Kidney (tissue), 14 donors: Measurements from ENCODE around the gene FAM20C. TPM values are rescaled to one million over a fixed set of nuclear protein-coding genes. Genes with fewer than 3 reads are reported as not detected.

Experiments
- DNase-seq, 5 donors: peaks; one replicate each; pipeline ENCODE4 v3.0.0-alpha.2; 2013 to 2020
- FAIRE-seq: peaks from 2 replicates; lab custom pipeline; 2012; peaks lifted over from hg19 to GRCh38; lab: Jason Lieb, UNC
- H3K27ac ChIP-seq, 2 donors: one replicate each; pipeline ENCODE4 v1.7.0; 2013; ENCODE audit warnings: low read depth in 2 of 2, low read length in 2 of 2, inconsistent platforms in 1 of 2
- H3K27me3 ChIP-seq: one replicate; pipeline ENCODE4 v1.7.1; 2013; ENCODE audit warnings: low read length, inconsistent platforms; ENCODE audit not compliant: control insufficient read depth, insufficient read depth
- H3K36me3 ChIP-seq, 3 donors: one replicate each; pipeline versions ENCODE4 v1.7.0 to v1.7.1; 2013; ENCODE audit warnings: low read length in 3 of 3, control low read depth in 1 of 3, inconsistent platforms in 1 of 3; ENCODE audit not compliant: insufficient read depth in 3 of 3, control insufficient read depth in 2 of 3
- H3K4me1 ChIP-seq, 3 donors: one replicate each; pipeline versions ENCODE4 v1.7.0 to v1.7.1; 2013; ENCODE audit warnings: low read length in 3 of 3, inconsistent platforms in 1 of 3, low read depth in 1 of 3; ENCODE audit not compliant: control insufficient read depth in 2 of 3, insufficient read depth in 2 of 3
- H3K4me3 ChIP-seq, 3 donors: one replicate each; pipeline versions ENCODE4 v1.7.0 to v1.8.1; 2013; ENCODE audit warnings: low read length in 3 of 3, control low read depth in 1 of 3, inconsistent platforms in 1 of 3
- H3K9ac ChIP-seq, 3 donors: one replicate each; pipeline versions ENCODE4 v1.7.0 to v1.7.1; 2013; ENCODE audit warnings: low read length in 3 of 3, control low read depth in 1 of 3, inconsistent platforms in 1 of 3
- H3K9me3 ChIP-seq, 3 donors: one replicate each; pipeline versions ENCODE4 v1.7.0 to v1.7.1; 2013; ENCODE audit warnings: low read length in 3 of 3, control low read depth in 1 of 3, inconsistent platforms in 1 of 3; ENCODE audit not compliant: control insufficient read depth in 2 of 3, insufficient read depth in 1 of 3
- intact Hi-C: fragments of 100-400 bp; cut with DNase I; formaldehyde crosslinking; loops from one replicate; pipeline ENCODE4 v1.11.1; 2022
- polyA plus RNA-seq: library from polyadenylated mRNA; stranded (reverse); fragments of 350-450 nt; fragmentation: Illumina TruSeq; extraction: RNeasy Lipid Tissue Mini Kit (QIAGEN cat#74804); gene quantifications from one replicate; pipeline ENCODE4 v1.2.3, GENCODE V29; 2014; ENCODE audit warnings: low read depth, low replicate concordance; ENCODE audit not compliant: insufficient read depth
- total RNA-seq: library from RNA; stranded (reverse); fragmentation: NEBNext Ultra II Directional; extraction: Animal tissue kit (Norgen Biotek cat#: 25700); gene quantifications from one replicate; pipeline ENCODE4 v1.2.1, GENCODE V29; 2021
- TF ChIP-seq, protein P1 (sequence below): IDR thresholded peaks from 3 replicates; pipeline ENCODE4 v1.5.1; 2012; ENCODE audit warnings: mild to moderate bottlenecking, moderate library complexity, borderline replicate concordance; ENCODE audit not compliant: insufficient read depth; ENCODE audit errors: extremely low read depth
- donor health status: control.
- donor health status: control.
- donor health status: control.
- donor health status: control.
- donor health status: control.
- donor health status: DM: yes; HTN: yes; CAD: no.
- donor health status: Normal renal cell carcinoma (clear cell type).

The FAM20C gene
- total and polyA plus RNA-seq, 2 donors from 2014 or later = 84.9 to 114 TPM

DNA sequence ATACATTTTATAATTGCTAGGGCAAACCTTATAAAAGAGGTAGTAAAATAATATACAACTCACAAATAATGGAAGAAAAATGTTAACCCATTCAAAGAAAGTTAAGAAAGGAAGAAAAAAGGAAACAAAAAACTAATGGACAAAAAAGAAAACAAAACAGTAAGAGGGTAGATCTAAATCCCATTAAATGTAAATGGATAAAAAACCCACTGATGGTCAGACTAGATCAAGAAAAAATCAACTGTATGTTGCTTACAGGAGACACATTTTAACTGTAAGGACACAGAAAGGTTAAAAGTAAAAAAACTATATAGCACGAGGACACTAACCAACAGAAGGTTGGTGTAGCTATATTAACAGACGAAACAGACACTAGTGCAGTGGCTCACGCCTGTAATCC is 115.6 kb downstream of the FAM20C start:
- intact Hi-C loops = no loop called here
- H3K9ac ChIP-seq = no peak overlapping the region
- no peak for FAIRE-seq
- TF ChIP-seq, protein P1, sequence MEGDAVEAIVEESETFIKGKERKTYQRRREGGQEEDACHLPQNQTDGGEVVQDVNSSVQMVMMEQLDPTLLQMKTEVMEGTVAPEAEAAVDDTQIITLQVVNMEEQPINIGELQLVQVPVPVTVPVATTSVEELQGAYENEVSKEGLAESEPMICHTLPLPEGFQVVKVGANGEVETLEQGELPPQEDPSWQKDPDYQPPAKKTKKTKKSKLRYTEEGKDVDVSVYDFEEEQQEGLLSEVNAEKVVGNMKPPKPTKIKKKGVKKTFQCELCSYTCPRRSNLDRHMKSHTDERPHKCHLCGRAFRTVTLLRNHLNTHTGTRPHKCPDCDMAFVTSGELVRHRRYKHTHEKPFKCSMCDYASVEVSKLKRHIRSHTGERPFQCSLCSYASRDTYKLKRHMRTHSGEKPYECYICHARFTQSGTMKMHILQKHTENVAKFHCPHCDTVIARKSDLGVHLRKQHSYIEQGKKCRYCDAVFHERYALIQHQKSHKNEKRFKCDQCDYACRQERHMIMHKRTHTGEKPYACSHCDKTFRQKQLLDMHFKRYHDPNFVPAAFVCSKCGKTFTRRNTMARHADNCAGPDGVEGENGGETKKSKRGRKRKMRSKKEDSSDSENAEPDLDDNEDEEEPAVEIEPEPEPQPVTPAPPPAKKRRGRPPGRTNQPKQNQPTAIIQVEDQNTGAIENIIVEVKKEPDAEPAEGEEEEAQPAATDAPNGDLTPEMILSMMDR = no peak
- DNase-seq = no peak
- H3K4me3 ChIP-seq = no peak overlapping the region
- no peaks in the 10 kb centered on the region for H3K4me1 ChIP-seq
- H3K36me3 ChIP-seq = no peaks in the 10 kb centered on the region
- H3K27me3 ChIP-seq = no peaks in the 10 kb centered on the region
- no peak overlapping the region for H3K27ac ChIP-seq
- H3K9me3 ChIP-seq = peaks cover 0 to 2% (median 0%) of the 10 kb centered on the region in 3 donors

DNA sequence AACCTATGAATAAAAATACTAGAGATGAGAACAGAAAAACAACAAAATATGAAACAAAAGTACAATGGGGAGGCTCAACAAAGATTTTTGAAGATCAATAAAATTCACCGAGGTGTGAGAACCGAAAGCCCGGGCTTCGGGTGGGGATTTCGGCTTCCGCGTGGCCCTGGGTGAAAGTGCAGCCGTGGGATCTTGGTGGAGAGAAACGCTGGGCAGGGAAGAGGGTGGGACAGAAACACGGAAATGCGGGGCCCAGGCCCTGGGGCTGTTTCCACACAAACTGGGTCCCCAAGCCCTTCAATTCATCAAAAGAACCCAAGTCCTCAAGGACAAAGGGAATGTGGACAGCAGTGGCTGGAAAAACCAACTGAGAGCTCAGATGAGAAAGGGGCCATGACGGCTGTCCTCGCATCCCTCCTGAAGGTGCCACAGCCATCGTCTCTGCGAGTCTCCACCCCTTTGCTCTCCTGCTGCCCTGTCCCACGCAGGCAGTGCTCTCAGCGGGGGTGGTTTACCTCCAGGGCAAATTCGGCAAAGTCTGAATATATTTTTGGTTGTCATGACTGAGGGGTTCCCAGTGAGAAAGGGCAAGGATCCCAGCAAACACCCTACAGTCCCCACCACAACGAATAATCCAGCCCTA is 117.3 kb downstream of the FAM20C start:
- H3K36me3 ChIP-seq = no peaks in the 10 kb centered on the region
- H3K4me3 ChIP-seq = no peak overlapping the region
- peak in 1 of 5 donors; percentile 41 for DNase-seq
- H3K9me3 ChIP-seq = peaks cover 0 to under 1% (median 0%) of the 10 kb centered on the region in 3 donors
- intact Hi-C loops = no loop called here
- no peak for FAIRE-seq
- no peak overlapping the region for H3K27ac ChIP-seq
- H3K27me3 ChIP-seq = no peaks in the 10 kb centered on the region
- H3K4me1 ChIP-seq = no peaks in the 10 kb centered on the region
- H3K9ac ChIP-seq = no peak overlapping the region
- TF ChIP-seq, protein P1 = no peak

Other genes starting within 250 kb of the FAM20C start
- not detected for gene FOXL3, start 97.6 kb downstream of the FAM20C start, total RNA-seq
- not detected for gene FOXL3, start 97.6 kb downstream of the FAM20C start, polyA plus RNA-seq